Measurements from ENCODE around the gene SETBP1.

The SETBP1 gene

GRCh38 chr18:45104049-45104395 is 423.3 kb downstream of the SETBP1 start:
- Histone ChIP-seq H3K9me3 (ENCODE audit: control insufficient read depth, insufficient read depth, low read length) (no peaks in the 10 kb centered on the region), H4K20me1 (ENCODE audit: control insufficient read depth, insufficient read depth, low read depth, low read length) (no peaks in the 10 kb centered on the region), H3K9me2 (replicated peaks; ENCODE audit: control insufficient read depth, low read length) (no peaks in the 10 kb centered on the region), H3K27me3 (ENCODE audit: control insufficient read depth, low read length) (no peaks in the 10 kb centered on the region), H3K4me2 (ENCODE audit: low read length) (peak overlapping the region; percentile 84), H3K27ac (ENCODE audit: low read depth, low read length) (peak overlapping the region; percentile 94), H3K36me3 (ENCODE audit: control insufficient read depth, low read length) (peaks cover 4% of the 10 kb centered on the region; the same call in 1 of the 2 replicates), H3K4me1 (ENCODE audit: control insufficient read depth, low read length) (peaks cover 72% of the 10 kb centered on the region), H3K79me2 (ENCODE audit: control insufficient read depth, low read length) (no peaks in the 10 kb centered on the region), H3K4me3 (ENCODE audit: low read length) (peak overlapping the region; percentile 53), H3F3A (ENCODE audit: control insufficient read depth, insufficient read depth) (peaks cover 39% of the 10 kb centered on the region)
- no peak for TF ChIP-seq CTCF (IDR thresholded peaks at IDR 0.05; ENCODE audit: low read depth, low read length, poor library complexity, severe bottlenecking)
- TF ChIP-seq EZH2phosphoT487 (IDR thresholded peaks at IDR 0.05; ENCODE audit: borderline replicate concordance, low read length), result no peak

GRCh38 chr18:45106331-45106774 is 425.7 kb downstream of the SETBP1 start:
- H3K27ac ChIP-seq (ENCODE audit: low read depth, low read length), result peak overlapping the region; percentile 94
- peaks cover 64% of the 10 kb centered on the region for H3K4me1 ChIP-seq (ENCODE audit: control insufficient read depth, low read length)
- H4K20me1 ChIP-seq (ENCODE audit: control insufficient read depth, insufficient read depth, low read depth, low read length), result no peaks in the 10 kb centered on the region
- H3K9me2 ChIP-seq (replicated peaks; ENCODE audit: control insufficient read depth, low read length), result no peaks in the 10 kb centered on the region
- peaks cover 4% of the 10 kb centered on the region; the same call in 1 of the 2 replicates for H3K36me3 ChIP-seq (ENCODE audit: control insufficient read depth, low read length)
- H3K79me2 ChIP-seq (ENCODE audit: control insufficient read depth, low read length), result no peaks in the 10 kb centered on the region
- peaks cover 39% of the 10 kb centered on the region for H3F3A ChIP-seq (ENCODE audit: control insufficient read depth, insufficient read depth)
- no peaks in the 10 kb centered on the region for H3K27me3 ChIP-seq (ENCODE audit: control insufficient read depth, low read length)
- TF ChIP-seq EZH2phosphoT487 (IDR thresholded peaks at IDR 0.05; ENCODE audit: borderline replicate concordance, low read length) (no peak), CTCF (IDR thresholded peaks at IDR 0.05; ENCODE audit: low read depth, low read length, poor library complexity, severe bottlenecking) (no peak)
- H3K9me3 ChIP-seq (ENCODE audit: control insufficient read depth, insufficient read depth, low read length), result no peaks in the 10 kb centered on the region
- H3K4me2 ChIP-seq (ENCODE audit: low read length), result peak overlapping the region; percentile 84
- peak overlapping the region; percentile 53 for H3K4me3 ChIP-seq (ENCODE audit: low read length)

GRCh38 chr18:45107425-45107824 is 426.7 kb downstream of the SETBP1 start:
- H3K27ac ChIP-seq (ENCODE audit: low read depth, low read length), result peak overlapping the region; percentile 94; the same call in 1 of the 2 replicates

More at GRCh38 chr18:45107425-45107824, 426.7 kb downstream of the SETBP1 start:
- no peaks in the 10 kb centered on the region for H3K9me2 ChIP-seq (replicated peaks; ENCODE audit: control insufficient read depth, low read length)
- no peaks in the 10 kb centered on the region for H4K20me1 ChIP-seq (ENCODE audit: control insufficient read depth, insufficient read depth, low read depth, low read length)
- no peaks in the 10 kb centered on the region for H3K79me2 ChIP-seq (ENCODE audit: control insufficient read depth, low read length)
- TF ChIP-seq CTCF (IDR thresholded peaks at IDR 0.05; ENCODE audit: low read depth, low read length, poor library complexity, severe bottlenecking) (no peak), EZH2phosphoT487 (IDR thresholded peaks at IDR 0.05; ENCODE audit: borderline replicate concordance, low read length) (no peak)
- peaks cover 4% of the 10 kb centered on the region; the same call in 1 of the 2 replicates for H3K36me3 ChIP-seq (ENCODE audit: control insufficient read depth, low read length)
- no peaks in the 10 kb centered on the region for H3K27me3 ChIP-seq (ENCODE audit: control insufficient read depth, low read length)
- peaks cover 54% of the 10 kb centered on the region for H3K4me1 ChIP-seq (ENCODE audit: control insufficient read depth, low read length)
- no peak overlapping the region for H3K4me2 ChIP-seq (ENCODE audit: low read length)
- H3K4me3 ChIP-seq (ENCODE audit: low read length), result no peak overlapping the region
- H3K9me3 ChIP-seq (ENCODE audit: control insufficient read depth, insufficient read depth, low read length), result no peaks in the 10 kb centered on the region
- H3F3A ChIP-seq (ENCODE audit: control insufficient read depth, insufficient read depth), result peaks cover 34% of the 10 kb centered on the region
